Hepatic stellate cell (primary cell): ENCODE measurements around the gene NOTCH1.

Experiments
- DNase-seq: peaks from one replicate; pipeline ENCODE4 v3.0.0; 2011; ENCODE audit warnings: low spot score

Gene NOTCH1

DNA sequence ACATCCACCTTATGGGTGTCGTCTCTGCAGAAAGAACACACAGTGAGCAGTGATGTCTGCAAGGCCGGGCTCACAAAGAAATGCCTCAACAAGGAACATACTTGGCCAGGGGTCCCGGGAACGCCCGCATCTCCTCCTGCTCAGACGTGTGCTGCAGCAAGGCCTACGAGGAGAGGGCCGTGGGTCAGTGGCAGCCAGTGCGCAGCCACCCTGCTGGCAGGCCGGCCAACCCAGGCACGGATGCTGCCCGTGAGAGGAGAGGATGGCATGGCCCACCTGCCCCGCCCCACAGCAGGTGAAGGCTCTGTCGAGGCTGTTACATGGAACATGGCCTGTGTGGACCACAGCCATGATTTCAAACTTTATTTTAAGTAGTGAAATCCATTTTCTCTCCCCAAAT, 82.3 kb downstream of the NOTCH1 start:
- DNase-seq: no peak

DNA sequence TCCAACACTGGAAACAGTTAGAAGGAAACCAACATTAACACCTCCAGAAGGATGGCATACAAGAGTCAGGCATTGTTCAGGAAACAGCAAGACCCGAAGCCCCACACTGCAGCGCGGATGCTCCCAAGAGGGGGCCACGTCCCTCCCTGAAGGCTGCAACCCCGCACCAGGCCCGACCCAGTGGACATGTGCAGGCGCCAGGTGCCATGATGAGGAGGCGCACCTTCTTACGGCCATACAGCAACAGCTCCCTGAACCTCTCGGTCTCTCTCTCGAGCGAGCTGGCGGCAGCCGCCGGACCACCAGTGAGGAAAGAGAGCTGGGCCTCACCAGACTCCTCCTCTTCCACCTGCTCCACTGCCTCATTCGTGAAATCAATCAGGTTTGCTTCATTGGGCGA, 83.2 kb downstream of the NOTCH1 start:
- no peak for DNase-seq

DNA sequence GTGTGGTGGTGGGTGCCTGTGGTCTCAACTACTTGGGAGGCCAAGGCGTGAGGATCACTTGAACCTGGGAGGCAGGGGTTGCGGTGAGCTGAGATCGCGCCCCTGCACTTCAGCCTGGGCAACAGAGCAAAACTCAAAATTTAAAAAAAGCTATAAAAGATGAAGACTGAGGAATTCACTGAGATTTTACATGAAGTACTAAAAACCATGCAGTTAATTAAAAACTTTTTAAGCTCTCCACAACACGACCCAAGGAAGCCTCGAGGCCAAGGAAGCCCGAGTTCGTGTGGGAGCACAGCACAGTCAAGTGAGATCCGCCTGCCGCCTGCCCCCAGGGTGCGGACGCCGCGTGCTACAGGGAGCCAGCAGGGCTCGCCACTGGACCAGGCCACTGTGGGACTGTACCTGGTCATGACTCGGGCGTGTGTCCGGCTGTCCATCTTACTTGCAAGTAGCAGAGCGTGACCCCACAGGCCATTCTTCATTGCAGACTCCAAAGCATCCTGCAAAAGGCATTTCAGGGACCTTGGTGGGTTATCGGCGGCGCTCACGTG, 85.0 kb downstream of the NOTCH1 start:
- DNase-seq: no peak

DNA sequence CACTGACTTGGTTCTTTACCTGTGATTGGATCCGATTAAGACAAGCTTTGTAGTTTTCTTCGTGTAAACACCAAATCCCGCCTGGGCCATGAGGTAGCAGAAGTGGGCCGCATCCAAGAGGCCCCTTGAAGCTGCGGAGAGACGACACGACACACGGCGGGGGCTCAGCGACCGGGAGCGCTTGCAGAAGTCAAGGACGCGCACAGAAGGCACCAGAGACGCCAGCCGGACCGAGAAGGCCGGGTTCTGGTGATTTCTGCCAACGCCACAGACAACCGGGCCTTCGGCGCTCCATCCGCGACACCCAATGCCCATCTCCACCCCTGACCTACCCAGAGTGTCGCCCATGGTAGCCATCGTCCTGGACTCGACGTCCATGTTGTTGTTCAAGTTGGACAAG, 86.4 kb downstream of the NOTCH1 start:
- no peak for DNase-seq

DNA sequence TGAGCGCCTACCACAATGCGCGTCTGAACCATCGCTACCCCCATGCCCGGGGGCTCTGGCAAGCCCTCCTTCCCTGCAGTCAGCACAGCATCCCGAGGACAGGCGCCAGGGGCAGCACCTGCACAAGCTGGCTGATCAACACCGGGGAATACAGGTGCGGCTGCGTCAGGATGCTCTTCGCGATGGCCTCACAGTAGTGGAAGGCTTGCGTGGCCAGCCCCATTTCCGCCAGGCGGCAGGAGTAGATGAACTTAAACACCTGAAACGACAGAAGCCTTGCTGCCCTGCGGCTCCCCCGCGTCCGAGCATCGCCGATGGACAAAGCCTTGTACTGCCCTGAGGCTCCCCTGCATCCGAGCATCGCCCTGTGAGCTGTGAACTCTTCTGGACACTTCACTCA, 88.5 kb downstream of the NOTCH1 start:
- no peak for DNase-seq

DNA sequence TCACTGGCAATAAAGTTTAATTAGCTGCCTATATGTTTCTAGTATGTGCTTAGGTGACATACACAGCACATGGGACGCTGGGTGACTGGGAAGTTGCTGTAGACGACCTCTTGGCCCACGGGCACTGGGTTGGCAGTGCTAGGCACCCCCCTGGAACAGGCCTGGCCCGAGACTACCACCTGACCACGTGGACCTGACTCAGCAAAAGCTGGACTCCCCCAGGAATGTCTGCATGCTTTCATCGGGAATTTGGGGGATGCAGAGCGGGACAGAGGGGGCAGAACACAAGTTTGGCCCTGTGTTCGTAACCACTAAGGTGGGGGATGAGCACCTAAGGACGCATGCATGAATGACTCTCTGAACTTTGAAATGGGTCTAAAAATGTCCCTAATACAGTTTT, 89.6 kb downstream of the NOTCH1 start:
- no peak for DNase-seq

DNA sequence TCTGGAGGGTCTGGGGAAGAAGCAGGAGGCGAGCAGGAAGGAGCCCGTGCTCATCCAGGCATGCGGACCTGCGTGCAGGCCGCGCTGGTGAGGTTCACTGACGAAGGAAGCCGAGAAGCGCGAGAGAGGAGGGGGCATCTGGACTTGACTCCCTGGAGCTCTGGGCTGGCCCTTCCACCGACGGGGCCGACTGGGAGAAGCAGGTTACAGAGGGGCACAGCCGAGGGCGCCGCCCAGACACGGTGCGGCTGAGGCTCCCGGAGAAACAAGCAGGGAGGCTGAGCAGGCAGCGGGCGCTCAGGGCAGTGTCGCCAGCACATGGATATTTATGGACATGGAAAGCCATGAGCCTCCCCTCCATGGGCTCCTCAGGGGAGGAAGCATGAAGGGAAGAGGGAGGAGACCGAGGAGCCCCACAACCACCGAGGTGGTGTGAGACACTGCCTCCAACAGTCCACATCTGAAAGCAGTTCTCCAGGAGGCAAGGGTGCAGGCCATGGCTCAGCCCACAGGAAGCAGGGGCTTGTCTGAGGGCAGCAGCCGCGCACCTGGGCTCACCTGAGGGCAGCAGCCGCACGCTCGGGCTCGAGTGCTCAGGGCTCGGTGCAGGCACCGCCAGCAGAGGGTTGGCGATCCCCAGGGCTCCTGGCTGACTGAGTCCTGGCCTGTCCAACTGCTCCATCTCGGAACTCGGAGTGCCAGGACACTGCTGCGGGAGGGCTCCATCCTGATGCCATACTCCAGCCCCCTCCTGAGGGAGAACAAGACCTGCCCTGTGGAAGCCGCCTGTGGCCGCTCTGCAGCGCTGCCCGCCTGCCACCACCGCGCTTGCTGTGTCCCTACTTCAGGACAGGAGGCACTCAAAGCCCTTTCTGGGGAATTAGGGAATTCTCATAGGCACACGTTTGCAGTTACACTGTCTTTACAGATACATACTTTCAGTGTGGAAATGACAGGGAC, 90.5 kb downstream of the NOTCH1 start:
- DNase-seq: no peak

DNA sequence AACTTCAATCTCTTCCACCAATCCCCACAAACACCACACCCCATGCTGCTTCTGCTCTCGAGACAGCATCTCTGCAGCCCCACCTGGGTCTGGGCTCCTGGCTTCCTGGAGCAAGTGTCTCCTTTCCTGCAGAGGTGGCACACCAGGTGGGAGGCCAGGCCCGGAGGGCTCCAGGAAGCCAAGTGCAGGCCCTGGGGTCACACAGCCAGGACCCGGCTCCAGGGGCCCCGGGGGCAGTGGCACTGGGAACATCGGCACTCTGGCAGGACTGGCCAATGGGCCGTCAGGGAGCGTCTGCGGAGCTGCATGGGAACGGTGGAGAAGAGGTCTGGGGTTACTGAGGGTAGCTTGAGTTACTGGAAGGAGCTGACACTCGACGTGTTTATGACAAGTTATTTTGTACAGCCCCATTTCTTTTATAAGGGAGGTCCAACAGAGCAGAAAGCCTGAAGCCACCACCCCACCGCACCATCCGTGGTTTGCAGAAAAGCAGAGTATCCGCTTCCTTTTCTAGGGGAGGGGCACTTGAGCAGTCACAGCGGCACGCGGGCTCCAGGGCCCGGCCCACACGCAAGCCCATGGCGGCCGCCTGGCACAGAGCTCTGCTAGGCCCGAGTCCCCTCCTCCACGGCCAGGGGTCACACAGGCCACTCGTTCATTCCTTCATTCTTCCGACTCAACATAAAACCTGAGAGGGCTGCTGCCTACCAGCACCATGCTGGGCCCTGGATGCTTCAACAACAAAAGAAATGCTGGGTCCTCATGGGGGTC, 91.6 kb downstream of the NOTCH1 start:
- DNase-seq: no peak

DNA sequence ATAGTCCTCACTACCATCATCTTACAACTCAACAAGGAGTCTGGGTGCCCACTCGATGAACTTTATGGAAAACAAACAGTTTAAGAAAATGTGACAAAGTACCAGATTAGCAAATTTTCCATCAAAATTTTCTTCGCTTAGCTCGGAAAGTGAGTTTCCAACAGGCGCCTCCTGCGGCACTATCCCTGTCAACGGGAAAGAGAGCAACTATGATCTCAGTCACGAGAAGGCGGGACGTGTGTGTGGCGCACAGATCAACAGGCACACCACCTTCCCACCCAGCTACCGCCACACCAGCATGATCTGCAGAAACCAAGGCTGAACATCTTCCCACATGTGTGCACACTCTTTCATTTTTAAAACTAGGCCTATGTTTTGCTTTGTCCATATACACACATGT, 92.5 kb downstream of the NOTCH1 start:
- no peak for DNase-seq

DNA sequence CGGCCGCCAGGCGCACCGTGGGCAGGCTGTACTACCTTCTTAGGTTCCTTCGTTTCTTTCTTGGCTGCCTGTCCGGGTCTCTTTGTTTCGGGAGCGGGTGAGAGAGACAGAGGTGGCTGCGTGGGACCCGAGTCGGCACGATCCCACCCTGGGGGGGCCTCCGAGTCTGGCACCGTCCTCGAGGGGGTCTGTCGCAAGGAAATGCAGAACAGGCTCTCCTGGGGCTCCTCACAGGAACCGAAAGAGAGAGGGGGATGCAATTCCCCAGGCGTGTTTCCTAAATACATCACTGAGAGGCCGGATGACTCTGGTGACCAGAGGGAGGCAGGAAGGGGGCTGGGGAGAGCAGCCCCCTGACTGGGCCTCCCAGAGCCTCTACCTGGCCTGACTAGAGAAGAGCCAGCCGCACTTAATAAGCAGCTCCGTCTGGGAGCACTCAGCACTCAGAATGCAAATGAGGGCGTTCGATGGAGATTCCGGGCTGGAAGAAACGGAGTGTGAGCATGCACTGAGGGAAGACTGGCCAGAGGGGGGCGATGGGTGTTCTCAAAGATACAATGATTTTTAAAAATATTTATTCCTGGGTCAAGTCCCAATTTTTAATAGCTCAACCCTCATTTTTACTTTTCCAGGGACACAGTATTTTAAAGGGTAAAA, 94.5 kb downstream of the NOTCH1 start:
- DNase-seq: no peak

DNA sequence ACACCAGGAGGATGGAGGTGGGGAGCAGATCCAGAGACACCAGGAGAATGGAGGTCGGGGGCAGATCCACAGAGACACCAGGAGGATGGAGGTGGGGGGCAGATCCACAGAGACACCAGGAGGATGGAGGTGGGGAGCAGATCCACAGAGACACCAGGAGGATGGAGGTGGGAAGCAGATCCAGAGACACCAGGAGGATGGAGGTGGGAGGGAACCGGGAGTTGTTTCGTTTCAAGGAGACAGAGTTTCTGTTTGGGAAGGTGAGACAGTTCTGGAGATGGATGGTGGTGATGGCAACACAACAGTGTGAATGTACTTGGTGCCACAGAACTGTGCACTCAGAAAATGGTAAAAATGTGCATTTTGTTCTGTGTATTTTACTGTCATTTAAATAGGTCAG, 97.2 kb downstream of the NOTCH1 start:
- DNase-seq: no peak

DNA sequence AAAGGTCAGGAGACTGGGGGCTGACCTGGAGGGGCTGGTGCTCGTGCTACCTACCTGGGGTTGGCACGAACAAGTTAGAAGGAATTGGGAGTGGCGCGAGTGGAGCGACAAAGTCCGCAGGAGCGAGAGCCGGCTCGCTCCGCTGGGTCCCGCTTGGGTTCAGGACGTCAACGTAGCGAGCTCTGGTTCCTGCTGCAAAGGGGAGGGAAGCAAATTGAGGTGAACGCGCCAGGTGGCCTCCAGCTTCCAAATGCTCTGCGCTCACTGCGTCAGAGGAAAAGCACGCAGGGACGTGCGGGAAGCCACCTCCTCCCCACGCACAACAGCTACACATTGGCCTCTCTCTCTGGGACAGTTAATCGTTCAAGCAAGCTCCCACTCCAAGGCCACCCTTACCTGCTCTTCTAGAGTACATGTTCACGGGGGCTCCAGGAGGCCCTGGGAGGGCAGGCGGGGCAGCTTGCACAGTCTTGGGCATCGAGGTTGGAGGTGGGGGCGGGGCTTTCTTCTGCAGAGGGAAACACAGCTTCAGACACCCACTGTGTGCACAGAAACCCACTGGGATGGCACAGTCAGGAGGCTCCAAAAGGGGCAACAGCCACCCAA, 98.6 kb downstream of the NOTCH1 start:
- no peak for DNase-seq

DNA sequence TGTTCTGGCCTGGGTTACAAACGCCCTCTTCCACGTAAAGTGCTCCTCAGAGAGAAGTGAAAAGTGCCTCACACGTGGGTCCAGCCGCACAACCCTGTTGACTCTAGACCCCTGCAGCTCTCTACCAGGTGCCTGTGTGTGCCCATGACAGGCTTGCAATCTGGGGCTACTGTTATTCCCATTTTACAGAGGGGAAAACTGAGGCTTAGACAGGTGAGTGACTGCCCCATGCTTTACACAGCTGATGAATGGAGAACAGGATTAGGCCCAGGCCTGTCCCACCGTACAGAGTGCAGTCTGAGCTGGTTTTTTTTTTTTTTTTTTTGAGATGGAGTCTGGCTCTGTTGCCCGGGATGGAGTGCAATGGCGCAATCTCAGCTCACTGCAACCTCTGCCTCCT, 100.0 kb downstream of the NOTCH1 start:
- DNase-seq: no peak
